OCI-LY3 (cell line): Measurements from ENCODE around the gene DDI1.

Experiments used
- CTCF ChIP-seq: fragments of 200-600, 300-600 bp; sonication (generic); IDR thresholded peaks from 2 replicates; pipeline ENCODE4 v1.5.1; 2014; ENCODE audit warnings: antibody characterized with exemption, low read length, low read depth
- EZH2phosphoT487 ChIP-seq: fragments of 200-600 bp; shearing (Covaris generic); IDR thresholded peaks from 2 replicates; pipeline ENCODE4 v1.6.1; 2018; ENCODE audit warnings: antibody characterized with exemption, mixed run types, low read depth

- TF ChIP-seq CTCF (no peak), EZH2phosphoT487 (no peak)
Observed at GRCh38 chr11:104075706-104076105, 39.3 kb downstream of the DDI1 start.
